ENCODE results near the gene EPG5. TPM values are rescaled to one million over a fixed set of nuclear protein-coding genes. Genes with fewer than 3 reads are reported as not detected.

Gene EPG5
- polyA plus RNA-seq, 2 of the 4 experiments (the other 2 are of a cell fraction): 3.8 to 10.7 TPM

GRCh38 chr18:45838302-45839070 is 128.6 kb downstream of the EPG5 start:
- DNase-seq (ENCODE audit: low read depth in 1 of 2, low spot score in 1 of 2) (no peak), ATAC-seq (no peak), FAIRE-seq (no peak)
- POLR2A ChIA-PET: interaction anchor here (1.4 kb wide), 1 partner anchor 63 kb away, joined by 3 read pairs; no protein-coding TSS in a partner anchor
- no peaks in the 10 kb centered on the region for H3K9me3 ChIP-seq
- 96% methylated on average over 15 of the region's 53 CpGs for WGBS (ENCODE audit: missing lambda C conversion rate)
- TF ChIP-seq PHF8 (IDR thresholded peaks at IDR 0.05; ENCODE audit: borderline replicate concordance, low read depth): no peak
- TF ChIP-seq E2F6 (IDR thresholded peaks at IDR 0.05; ENCODE audit: borderline replicate concordance, low read depth): no peak
- no peak for TF ChIP-seq HDAC2 (IDR thresholded peaks at IDR 0.05)
- TF ChIP-seq USF2 (IDR thresholded peaks at IDR 0.05): no peak
- no peak for TF ChIP-seq RCOR1 (IDR thresholded peaks at IDR 0.05; ENCODE audit: low read depth, low read length)
- no peak for TF ChIP-seq TP53 (CRISPR knock-in tag; IDR thresholded peaks at IDR 0.05)
- TF ChIP-seq JUN (IDR thresholded peaks at IDR 0.05): no peak
- no peak for TF ChIP-seq NPAS2 (CRISPR knock-in tag; IDR thresholded peaks at IDR 0.05; ENCODE audit: borderline replicate concordance)
- no peak for TF ChIP-seq EHMT2 (IDR thresholded peaks at IDR 0.05; ENCODE audit: low read depth)
- no peak for TF ChIP-seq SMC3 (IDR thresholded peaks at IDR 0.05)
- no peak for TF ChIP-seq HEYL (CRISPR knock-in tag; IDR thresholded peaks at IDR 0.05)
- TF ChIP-seq ZSCAN20 (CRISPR knock-in tag; IDR thresholded peaks at IDR 0.05): no peak
- no peak for TF ChIP-seq REST (IDR thresholded peaks at IDR 0.05)
- no peak for TF ChIP-seq ZFP36 (IDR thresholded peaks at IDR 0.05; ENCODE audit: borderline replicate concordance, partially characterized antibody)
- no peak for TF ChIP-seq KDM5A (IDR thresholded peaks at IDR 0.05)
- no peak for TF ChIP-seq EHF (CRISPR knock-in tag; IDR thresholded peaks at IDR 0.05)
- TF ChIP-seq SREBF2 (IDR thresholded peaks at IDR 0.05): no peak
- no peak for TF ChIP-seq KDM1A (IDR thresholded peaks at IDR 0.05; ENCODE audit: low read depth)
- no peak overlapping the region for H3K4me3 ChIP-seq
- peak overlapping the region in 1 of 2 experiments; percentile 70; a peak in 1 of 6 replicates for H3K27ac ChIP-seq
- CTCF ChIA-PET: interaction anchor here (1.4 to 3.4 kb wide), 8 partner anchors 12 to 160 kb away, joined by 3 to 76 read pairs (median 5); partner anchors contain the start of gene SLC14A1
- H3K4me1 ChIP-seq: 0 out of 3 replicates have a peak, but pooled peaks cover 2% of the 10 kb centered on the region
- H3K4me2 ChIP-seq: peak overlapping the region; percentile 70; the same call in 2 of the 3 replicates

- Histone ChIP-seq H3K27ac (peak overlapping the region; percentile 24 to 70; a peak in 3 of 6 replicates), H3K4me1 (0 out of 3 replicates have a peak, but pooled peaks cover 2% of the 10 kb centered on the region), H3K9me3 (no peaks in the 10 kb centered on the region), H3K4me3 (peak overlapping the region; percentile 27; the same call in 1 of the 3 replicates), H3K4me2 (peak overlapping the region; percentile 70)
- 100% methylated on average over 1 of the region's 84 CpGs for WGBS (ENCODE audit: missing lambda C conversion rate)
- DNase-seq (ENCODE audit: low read depth in 1 of 2, low spot score in 1 of 2) (peak in 1 of 2 experiments; percentile 45), FAIRE-seq (no peak), ATAC-seq (peak; percentile 38 to 74; a peak in 5 of 6 replicates)
- ChIA-PET POLR2A (interaction anchor here (1.4 kb wide), 1 partner anchor 62 kb away, joined by 3 read pairs; no protein-coding TSS in a partner anchor), CTCF (interaction anchor here (0.7 to 3.4 kb wide), 9 partner anchors 8 to 159 kb away, joined by 3 to 76 read pairs (median 4); partner anchors contain the start of gene SLC14A1)
- peak; percentile 76 for TF ChIP-seq E2F6 (IDR thresholded peaks at IDR 0.05; ENCODE audit: borderline replicate concordance, low read depth)
- no peak for TF ChIP-seq KDM1A (IDR thresholded peaks at IDR 0.05; ENCODE audit: low read depth)
- peak; percentile 25; the same call in 2 of the 3 replicates for TF ChIP-seq CTCF (IDR thresholded peaks at IDR 0.05)
- peak; percentile 73 for TF ChIP-seq MAX (IDR thresholded peaks at IDR 0.05)
- peak; percentile 24 to 56; a peak in 3 of 5 replicates for TF ChIP-seq RAD21 (conservative IDR thresholded peaks at IDR 0.05 in 1 of 2, IDR thresholded peaks at IDR 0.05 in 1 of 2)
- no peak for TF ChIP-seq HMGXB4 (CRISPR knock-in tag; IDR thresholded peaks at IDR 0.05; ENCODE audit: borderline replicate concordance)
These were observed 129.7 kb downstream of the EPG5 start for GRCh38 chr18:45837283-45838070.

All from A549 (cell line).